H9 (cell line): ENCODE measurements around the gene SCT. TPM values are rescaled to one million over a fixed set of nuclear protein-coding genes. Genes with fewer than 3 reads are reported as not detected.

Source experiments
- DNase-seq: peaks from one replicate; pipeline ENCODE4 v3.0.0-alpha.2; 2017
- H2AFZ ChIP-seq: one replicate; pipeline ENCODE4 v1.6.1; 2013; ENCODE audit warnings: mild to moderate bottlenecking, low read length, control low read depth, moderate library complexity
- H2AK5ac ChIP-seq: 2 replicates; pipeline ENCODE4 v1.6.1; 2013; ENCODE audit warnings: low read length, control low read depth, mixed read lengths; ENCODE audit not compliant: insufficient read length
- H2BK120ac ChIP-seq: one replicate; pipeline ENCODE4 v1.6.1; 2013; ENCODE audit warnings: low read depth, mild to moderate bottlenecking, low read length, control low read depth, inconsistent platforms; ENCODE audit not compliant: poor library complexity, severe bottlenecking
- H2BK12ac ChIP-seq: 2 replicates; pipeline ENCODE4 v1.6.1; 2013; ENCODE audit warnings: low read length, control low read depth, mixed read lengths, low read depth; ENCODE audit not compliant: insufficient read length
- H2BK15ac ChIP-seq: 2 replicates; pipeline ENCODE4 v1.6.1; 2013; ENCODE audit warnings: low read depth, low read length, control low read depth
- H2BK20ac ChIP-seq: one replicate; pipeline ENCODE4 v1.6.1; 2013; ENCODE audit warnings: low read depth, mild to moderate bottlenecking, low read length, control low read depth, inconsistent platforms; ENCODE audit not compliant: poor library complexity, severe bottlenecking
- H2BK5ac ChIP-seq: 2 replicates; pipeline ENCODE4 v1.6.1; 2013; ENCODE audit warnings: low read length, control low read depth, mixed read lengths; ENCODE audit not compliant: insufficient read length
- H3K14ac ChIP-seq: 2 replicates; pipeline ENCODE4 v1.6.1; 2013; ENCODE audit warnings: low read length, control low read depth; ENCODE audit not compliant: insufficient read depth
- H3K18ac ChIP-seq: 2 replicates; pipeline ENCODE4 v1.6.1; 2013; ENCODE audit warnings: low read depth, mild to moderate bottlenecking, mixed read lengths, low read length, control low read depth; ENCODE audit not compliant: insufficient read length
- H3K23ac ChIP-seq: 2 replicates; pipeline ENCODE4 v1.6.1; 2013; ENCODE audit warnings: low read length, control low read depth, mixed read lengths, low read depth; ENCODE audit not compliant: insufficient read length
- H3K23me2 ChIP-seq: 2 replicates; pipeline ENCODE4 v1.6.1; 2013; ENCODE audit warnings: low read depth, mild to moderate bottlenecking, mixed read lengths, low read length, control low read depth; ENCODE audit not compliant: insufficient read length, poor library complexity, severe bottlenecking
- H3K27ac ChIP-seq: 2 replicates; pipeline ENCODE4 v1.5.1; 2013; ENCODE audit warnings: low read length, control low read depth, mixed read lengths, low read depth; ENCODE audit not compliant: insufficient read length
- H3K27me3 ChIP-seq: 2 replicates; pipeline ENCODE4 v1.6.1; 2013; ENCODE audit warnings: low read length, control low read depth, inconsistent platforms; ENCODE audit not compliant: insufficient read depth
- H3K4ac ChIP-seq: 2 replicates; pipeline ENCODE4 v1.6.1; 2013; ENCODE audit warnings: low read depth, mild to moderate bottlenecking, control low read depth, inconsistent platforms, low read length, moderate library complexity
- H3K4me1 ChIP-seq: 2 replicates; pipeline ENCODE4 v1.6.1; 2013; ENCODE audit warnings: low read length, control low read depth, inconsistent platforms; ENCODE audit not compliant: insufficient read depth
- H3K4me2 ChIP-seq: 2 replicates; pipeline ENCODE4 v1.6.1; 2013; ENCODE audit warnings: low read length, control low read depth, mixed read lengths; ENCODE audit not compliant: insufficient read length, insufficient read depth
- H3K56ac ChIP-seq: 2 replicates; pipeline ENCODE4 v1.6.1; 2013; ENCODE audit warnings: low read depth, mild to moderate bottlenecking, mixed read lengths, low read length, control low read depth; ENCODE audit not compliant: insufficient read length
- H3K79me1 ChIP-seq: 2 replicates; pipeline ENCODE4 v1.6.1; 2013; ENCODE audit warnings: low read depth, mild to moderate bottlenecking, moderate library complexity, low read length, control low read depth, inconsistent platforms; ENCODE audit not compliant: insufficient read depth, poor library complexity, severe bottlenecking
- H3K79me2 ChIP-seq: 2 replicates; pipeline ENCODE4 v1.6.1; 2013; ENCODE audit warnings: low read length, control low read depth, inconsistent platforms; ENCODE audit not compliant: insufficient read depth
- H3K9ac ChIP-seq: 2 replicates; pipeline ENCODE4 v1.6.1; 2013; ENCODE audit warnings: low read length, control low read depth, mixed read lengths; ENCODE audit not compliant: insufficient read length; ENCODE audit errors: extremely low read depth
- H3K9me3 ChIP-seq: one replicate; pipeline ENCODE4 v1.6.1; 2013; ENCODE audit warnings: low read depth, low read length, inconsistent platforms; ENCODE audit not compliant: control insufficient read depth
- H3T11ph ChIP-seq: one replicate; pipeline ENCODE4 v1.6.1; 2013; ENCODE audit warnings: mild to moderate bottlenecking, low read length, control low read depth, inconsistent platforms
- H4K20me1 ChIP-seq: one replicate; pipeline ENCODE4 v1.6.1; 2013; ENCODE audit not compliant: control insufficient read depth, insufficient read length, insufficient read depth
- H4K5ac ChIP-seq: 2 replicates; pipeline ENCODE4 v1.6.1; 2013; ENCODE audit warnings: low read depth, mild to moderate bottlenecking, mixed read lengths, low read length, control low read depth; ENCODE audit not compliant: insufficient read length
- H4K8ac ChIP-seq: replicated peaks from 2 replicates; pipeline ENCODE4 v1.6.1; 2013; ENCODE audit warnings: low read length, control low read depth, mixed read lengths, low read depth; ENCODE audit not compliant: insufficient read length
- H4K91ac ChIP-seq: 2 replicates; pipeline ENCODE4 v1.6.1; 2013; ENCODE audit warnings: low read depth, mild to moderate bottlenecking, moderate library complexity, mixed read lengths, low read length, control low read depth; ENCODE audit not compliant: insufficient read length
- H3K27ac Mint-ChIP-seq, 3 experiments: 2 replicates in 2 of 3; 3 replicates in 1 of 3; pipeline ENCODE4 v1.8.0; 2020 to 2021; ENCODE audit warnings: mixed read lengths in 3 of 3, mild to moderate bottlenecking in 1 of 3, moderate library complexity in 1 of 3
- H3K27me3 Mint-ChIP-seq: 2 replicates; pipeline ENCODE4 v1.8.0; 2021; ENCODE audit warnings: low read depth, mild to moderate bottlenecking, moderate library complexity, mixed read lengths
- H3K36me3 Mint-ChIP-seq, 3 experiments: 2 replicates in 2 of 3; 3 replicates in 1 of 3; pipeline ENCODE4 v1.8.0; 2020 to 2021; ENCODE audit warnings: low read depth in 3 of 3, mixed read lengths in 3 of 3; ENCODE audit not compliant: insufficient read depth in 1 of 3
- H3K4me1 Mint-ChIP-seq, 2 experiments: 2 replicates each; pipeline ENCODE4 v1.8.0; 2020; ENCODE audit warnings: mixed read lengths in 2 of 2
- H3K4me3 Mint-ChIP-seq, 2 experiments: 2 replicates in 1 of 2; 3 replicates in 1 of 2; pipeline ENCODE4 v1.8.0; 2020 to 2021; ENCODE audit warnings: mild to moderate bottlenecking in 2 of 2, mixed read lengths in 2 of 2, moderate library complexity in 1 of 2
- H3K9me3 Mint-ChIP-seq, 2 experiments: 2 replicates in 1 of 2; 3 replicates in 1 of 2; pipeline ENCODE4 v1.8.0; 2020; ENCODE audit warnings: mild to moderate bottlenecking in 2 of 2, mixed read lengths in 2 of 2, moderate library complexity in 1 of 2
- CTCF ChIP-seq: fragments of 200-600 bp; sonication (generic); conservative IDR thresholded peaks from 3 replicates; pipeline ENCODE4 v1.8.0; 2021; ENCODE audit warnings: antibody characterized with exemption, mild to moderate bottlenecking
- WGBS: extraction: QIAGEN DNeasy Blood & Tissue Kit; methylation state at CpG from one replicate; pipeline ENCODE4 v1.1.7; 2013; ENCODE audit warnings: missing lambda C conversion rate, low lambda C conversion rate, mixed read lengths; ENCODE audit not compliant: insufficient read length; ENCODE audit errors: extremely low coverage; 5-methylcytosine and 5-hydroxymethylcytosine counted together
- total RNA-seq: library from RNA; stranded (reverse); gene quantifications from 2 replicates; pipeline ENCODE4 v1.2.1, GENCODE V29; 2021

Gene SCT
- total RNA-seq, 1 experiment from 2014 or later: 1.8 TPM

- Mint-ChIP-seq H3K36me3 (peaks cover 7 to 34% (median 31%) of the 10 kb centered on the region in 3 experiments; a peak in 6 of 7 replicates), H3K27ac (peak overlapping the region in 1 of 3 experiments; percentile 85; a peak in 1 of 7 replicates), H3K4me3 (no peak overlapping the region), H3K9me3 (no peaks in the 10 kb centered on the region), H3K27me3 (no peaks in the 10 kb centered on the region), H3K4me1 (peaks cover 4 to 6% of the 10 kb centered on the region in 2 experiments; a peak in 3 of 4 replicates)
- Histone ChIP-seq H3T11ph (no peak overlapping the region), H2BK20ac (no peak overlapping the region), H2AFZ (no peak overlapping the region), H2BK120ac (no peak overlapping the region), H3K27me3 (no peaks in the 10 kb centered on the region), H3K14ac (no peak overlapping the region), H4K20me1 (no peaks in the 10 kb centered on the region), H4K5ac (no peak overlapping the region), H3K9ac (no peak overlapping the region), H3K56ac (no peak overlapping the region), H2AK5ac (no peak overlapping the region), H3K23me2 (peaks cover 4% of the 10 kb centered on the region), H3K4me2 (no peak overlapping the region), H3K27ac (no peak overlapping the region), H3K9me3 (no peaks in the 10 kb centered on the region), H3K18ac (no peak overlapping the region), H3K4me1 (no peaks in the 10 kb centered on the region), H3K23ac (no peak overlapping the region), H4K8ac (no peak overlapping the region), H3K4ac (no peak overlapping the region), H3K79me2 (no peaks in the 10 kb centered on the region), H2BK5ac (no peak overlapping the region), H4K91ac (no peak overlapping the region), H2BK12ac (no peak overlapping the region), H2BK15ac (no peak overlapping the region), H3K79me1 (no peaks in the 10 kb centered on the region)
- DNase-seq: peak; percentile 90
- WGBS: no CpG with 5 or more reads among the region's 36 CpGs
- no peak for TF ChIP-seq CTCF
These were observed 13.5 kb downstream of the SCT start for GRCh38 chr11:613369-613968.
